NT2/D1 (cell line): ENCODE measurements around the gene ASAP2.

Experiments used
- YY1 ChIP-seq: IDR thresholded peaks from 2 replicates; pipeline ENCODE4 v1.6.1; 2011; ENCODE audit not compliant: insufficient read length, insufficient read depth
- ZNF274 ChIP-seq: IDR thresholded peaks from 2 replicates; pipeline ENCODE4 v1.6.1; 2011; ENCODE audit warnings: mild to moderate bottlenecking, low read depth, low read length

- no peak for TF ChIP-seq YY1
- no peak for TF ChIP-seq ZNF274
Measured at GRCh38 chr2:9251154-9252001, 44.8 kb downstream of the ASAP2 start.
